GM12865 (cell line): ENCODE results near the gene ARRDC1.
A peak's percentile ranks its signal among the peaks of the same experiment; 100 is the strongest.
"Not testable (repeated sequence)": the region's sequence is repeated elsewhere in the genome, so short reads cannot be mapped to it uniquely, and the experiment has no call there.

ENCODE experiments used
- DNase-seq: peaks from one replicate; pipeline ENCODE4 v3.0.0; 2010; ENCODE audit warnings: low read depth
- H3K4me3 ChIP-seq: 2 replicates; pipeline ENCODE4 v1.5.1; 2011; ENCODE audit warnings: mild to moderate bottlenecking, low read depth, low read length, control low read depth
- CTCF ChIP-seq: IDR thresholded peaks from 2 replicates; pipeline ENCODE4 v1.5.1; 2011; ENCODE audit warnings: low read length, control low read depth, low read depth, inconsistent platforms; ENCODE audit not compliant: insufficient read depth; ENCODE audit errors: missing control alignments

Gene ARRDC1

GRCh38 chr9:137620048-137620405 lies 14.5 kb downstream of the ARRDC1 start:
- peak overlapping the region; percentile 83 for H3K4me3 ChIP-seq
- no peak for TF ChIP-seq CTCF
- DNase-seq, result no peak

GRCh38 chr9:137620581-137620980 lies 15.1 kb downstream of the ARRDC1 start:
- peak overlapping the region; percentile 83 for H3K4me3 ChIP-seq
- no peak for TF ChIP-seq CTCF
- DNase-seq, result no peak

GRCh38 chr9:137621131-137621757 lies 15.8 kb downstream of the ARRDC1 start:
- no peak for DNase-seq
- TF ChIP-seq CTCF, result peak; percentile 12
- no peak overlapping the region for H3K4me3 ChIP-seq

GRCh38 chr9:137622211-137622610 lies 16.7 kb downstream of the ARRDC1 start:
- DNase-seq, H3K4me3 ChIP-seq: not testable (repeated sequence)

GRCh38 chr9:137626464-137626863 lies 21.0 kb downstream of the ARRDC1 start:
- TF ChIP-seq CTCF, result no peak
- no peak for DNase-seq
- H3K4me3 ChIP-seq, result no peak overlapping the region

GRCh38 chr9:137627406-137627805 lies 21.9 kb downstream of the ARRDC1 start:
- not testable (repeated sequence) for DNase-seq, H3K4me3 ChIP-seq

GRCh38 chr9:137630126-137630525 lies 24.6 kb downstream of the ARRDC1 start:
- no peak for DNase-seq
- H3K4me3 ChIP-seq, result no peak overlapping the region
- TF ChIP-seq CTCF, result no peak

GRCh38 chr9:137630679-137631078 lies 25.2 kb downstream of the ARRDC1 start:
- H3K4me3 ChIP-seq, result no peak overlapping the region
- no peak for TF ChIP-seq CTCF
- no peak for DNase-seq
